Measurements from ENCODE around the gene KRT71.

Gene KRT71

DNA sequence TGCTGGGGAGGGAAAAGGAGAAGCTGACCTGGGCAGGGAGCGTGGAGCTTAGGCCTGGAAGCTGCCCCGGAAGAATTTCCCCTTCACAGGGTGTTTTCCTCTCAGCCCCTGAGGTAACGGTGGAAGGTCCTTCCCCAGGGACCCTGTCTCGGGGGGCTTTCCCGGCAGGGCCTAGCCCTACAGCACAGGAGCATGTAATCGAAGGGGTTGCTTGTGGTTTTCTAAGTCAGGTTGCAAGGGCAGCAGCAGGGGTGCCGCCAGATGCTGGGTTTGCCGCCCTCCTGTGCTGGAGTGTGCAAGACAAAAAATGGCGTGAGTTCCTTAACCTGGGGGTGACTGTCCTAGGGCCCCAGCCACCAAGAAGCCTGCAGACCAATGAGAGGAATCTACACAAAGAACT, 22.3 kb upstream of the KRT71 start:
- DNase-seq (ENCODE audit: low spot score): no peak

DNA sequence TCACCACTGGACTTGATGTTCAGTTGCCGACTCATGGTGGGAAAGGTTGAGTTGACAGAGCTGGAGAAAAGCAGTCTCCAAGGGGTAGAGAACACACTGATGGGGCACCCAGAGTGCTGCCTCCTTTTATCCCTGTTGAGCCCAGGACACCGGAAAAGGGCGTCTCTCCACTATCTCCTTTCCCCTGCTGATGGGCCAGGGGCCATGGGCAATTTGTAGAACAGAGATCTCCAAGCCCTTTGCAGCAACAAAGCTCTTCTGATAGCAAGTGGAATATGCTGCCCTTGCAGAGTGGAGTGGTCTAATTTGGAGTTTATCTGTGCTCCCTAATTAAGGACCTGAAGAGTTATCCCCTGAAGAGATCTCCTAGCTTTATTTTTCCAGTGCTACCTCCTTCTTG, 20.8 kb upstream of the KRT71 start, which contains the start of gene KRT74:
TSS of gene KRT74 (minus strand) at position 101 of the 400 bp plus-strand sequence. CDS start at position 35, 66 bp downstream.
- DNase-seq (ENCODE audit: low spot score): no peak

DNA sequence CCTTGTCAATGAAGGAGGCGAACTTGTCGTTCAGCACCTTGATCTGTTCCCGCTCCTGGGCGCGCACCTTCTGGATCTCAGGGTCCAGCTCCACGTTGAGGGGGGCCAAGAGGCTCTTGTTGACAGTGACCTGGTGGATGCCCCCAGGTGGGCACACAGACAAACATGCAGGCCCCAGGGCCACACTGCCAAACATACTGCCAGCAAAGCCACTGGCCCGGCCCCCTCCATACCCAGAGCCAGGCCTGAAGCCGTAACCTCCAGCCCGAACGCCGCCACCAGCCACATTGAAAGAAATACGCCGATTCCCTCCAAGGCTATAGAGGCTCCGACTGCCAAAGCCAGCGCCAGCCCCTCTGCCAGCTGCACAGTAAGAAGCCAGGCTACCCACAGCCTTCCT, 20.4 kb upstream of the KRT71 start:
- no peak for DNase-seq (ENCODE audit: low spot score)

DNA sequence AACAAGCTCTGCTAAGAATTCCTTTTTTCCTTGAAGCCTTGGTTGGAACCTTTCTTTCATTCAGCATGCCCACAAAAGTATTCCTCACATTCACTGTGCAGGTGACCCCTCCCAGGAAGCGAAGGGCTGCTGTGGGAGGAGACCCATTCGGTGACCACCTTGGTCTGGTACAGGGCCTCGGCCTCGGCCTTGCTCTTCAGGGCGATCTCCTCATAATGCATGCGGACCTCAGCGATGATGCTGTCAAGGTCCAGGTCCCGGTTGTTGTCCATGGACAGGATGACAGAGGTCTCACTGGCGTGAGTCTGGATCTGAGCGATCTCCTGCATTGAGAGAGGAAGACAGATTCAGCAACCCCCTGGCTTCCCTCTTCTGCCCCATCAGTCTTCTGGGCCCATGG, 17.6 kb upstream of the KRT71 start:
- no peak for DNase-seq (ENCODE audit: low spot score)

- DNase-seq (ENCODE audit: low spot score): no peak
Measured at GRCh38 chr12:52568111-52568510, 15.2 kb upstream of the KRT71 start.

- DNase-seq (ENCODE audit: low spot score): no peak
Measured at GRCh38 chr12:52566847-52567291, 13.9 kb upstream of the KRT71 start.

- no peak for DNase-seq (ENCODE audit: low spot score)
Measured at GRCh38 chr12:52564582-52564981, 11.6 kb upstream of the KRT71 start.

DNA sequence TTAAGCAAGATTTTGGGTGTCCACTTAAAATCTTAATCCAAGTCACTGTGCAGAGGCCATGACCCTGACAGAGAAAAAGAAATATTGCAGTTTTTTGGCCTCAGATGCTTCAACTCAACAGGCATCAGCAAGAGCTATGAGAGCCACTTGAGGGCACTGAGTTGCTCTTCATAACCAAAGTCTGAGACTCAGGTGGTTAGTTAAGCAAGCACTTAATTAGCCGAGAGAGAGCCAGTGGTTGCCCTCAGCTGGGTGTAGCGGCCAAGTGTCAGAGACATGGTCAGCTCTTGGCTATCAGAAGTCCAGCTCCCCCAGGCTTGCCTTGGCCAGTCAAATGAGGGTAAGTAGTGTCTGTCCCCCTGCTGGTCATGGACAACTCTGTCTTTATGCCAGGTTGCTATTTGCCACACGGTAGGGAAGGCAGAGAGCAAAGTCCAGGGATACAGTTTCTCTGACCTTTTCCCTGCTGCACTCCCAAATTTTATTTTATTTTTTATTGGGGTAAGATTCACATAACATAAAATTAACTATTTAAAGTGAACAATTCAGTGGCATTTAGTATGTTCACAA, 9.0 kb upstream of the KRT71 start:
- DNase-seq (ENCODE audit: low spot score): peak; percentile 48

DNA sequence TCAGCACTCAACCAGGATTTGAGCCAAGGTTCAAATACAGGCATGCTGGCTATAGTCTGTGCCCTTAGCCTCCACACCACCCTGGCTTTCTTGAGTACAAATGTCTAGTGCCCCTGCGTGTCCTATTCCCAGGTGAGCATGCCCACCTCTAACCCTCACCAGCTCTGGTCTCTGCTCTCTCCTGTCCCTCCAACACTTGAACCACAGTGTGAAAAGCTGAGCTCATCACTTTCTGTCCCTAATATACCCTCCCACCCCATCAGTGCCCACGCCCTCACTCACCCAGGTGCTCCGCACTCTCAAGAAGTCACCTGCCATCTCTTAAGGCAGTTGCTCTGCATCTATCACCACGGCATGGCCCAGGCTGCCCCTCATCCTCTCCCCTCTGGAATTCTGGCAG, 7.0 kb upstream of the KRT71 start:
- no peak for DNase-seq (ENCODE audit: low spot score)

GRCh38 chr12:52558781-52559445, 6.0 kb upstream of the KRT71 start:
- DNase-seq (ENCODE audit: low spot score): no peak

DNA sequence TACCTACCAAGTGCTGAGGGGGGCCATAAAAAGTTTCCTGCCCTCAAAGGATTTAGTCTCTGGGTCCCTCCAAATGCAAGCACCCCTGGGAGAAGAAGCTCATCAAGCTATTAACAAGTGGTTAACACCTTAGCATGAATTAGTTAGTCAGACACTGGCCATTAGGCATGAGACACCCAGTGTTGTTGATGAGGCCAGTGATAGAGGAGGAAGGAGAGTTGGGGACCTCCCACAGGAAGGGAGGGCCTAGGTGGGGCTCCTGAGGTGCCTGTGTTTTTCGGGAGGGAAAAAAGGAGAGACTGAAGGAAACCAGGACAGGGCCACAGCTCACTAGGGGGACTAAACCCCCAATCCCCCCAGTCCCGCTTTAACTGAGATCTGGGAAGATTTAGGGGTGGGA, 4.5 kb upstream of the KRT71 start:
- DNase-seq (ENCODE audit: low spot score): no peak

DNA sequence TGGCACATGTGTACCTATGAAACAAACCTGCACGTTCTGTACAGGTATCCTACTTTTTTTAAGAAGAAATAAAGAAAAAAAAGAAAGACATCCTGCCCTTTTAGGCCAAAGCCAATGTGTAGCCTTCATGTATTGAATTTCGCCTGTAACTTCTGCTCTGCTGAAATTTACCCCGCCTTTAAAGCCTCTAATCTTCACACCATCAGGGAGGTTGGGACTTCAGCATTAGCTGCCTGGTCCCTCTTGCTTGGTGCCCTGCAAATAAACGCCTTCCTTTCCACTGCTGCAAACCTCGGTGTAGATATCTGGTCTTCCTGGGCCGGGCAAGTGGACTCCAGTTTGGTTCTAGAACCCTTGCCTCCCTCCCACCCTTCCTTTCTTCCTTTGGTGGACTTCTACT, 2.6 kb upstream of the KRT71 start:
- no peak for DNase-seq (ENCODE audit: low spot score)

DNA sequence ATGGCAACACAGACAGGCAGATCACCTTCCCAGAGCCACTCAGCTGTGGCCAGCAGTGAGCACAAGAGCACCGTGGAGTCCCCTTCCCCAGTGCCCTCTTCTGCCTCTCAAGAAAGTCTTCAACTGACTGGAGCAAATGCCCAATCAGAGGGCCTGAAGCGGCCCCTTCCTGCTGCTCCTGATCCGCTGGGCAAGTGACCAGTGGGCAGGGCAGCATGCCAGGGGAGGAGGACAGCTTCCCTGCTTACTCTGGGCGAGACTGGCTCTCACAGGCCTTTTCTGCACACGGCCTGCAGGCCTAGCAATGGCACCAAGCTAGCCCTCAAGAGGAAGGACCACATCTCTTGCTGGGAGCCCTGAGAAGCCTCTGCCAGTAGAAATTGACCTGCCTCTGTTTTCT, 890 bp downstream of the KRT71 start:
- DNase-seq (ENCODE audit: low spot score): no peak

- no peak for DNase-seq (ENCODE audit: low spot score)
Measured at GRCh38 chr12:52551216-52551865, 1.6 kb downstream of the KRT71 start.

DNA sequence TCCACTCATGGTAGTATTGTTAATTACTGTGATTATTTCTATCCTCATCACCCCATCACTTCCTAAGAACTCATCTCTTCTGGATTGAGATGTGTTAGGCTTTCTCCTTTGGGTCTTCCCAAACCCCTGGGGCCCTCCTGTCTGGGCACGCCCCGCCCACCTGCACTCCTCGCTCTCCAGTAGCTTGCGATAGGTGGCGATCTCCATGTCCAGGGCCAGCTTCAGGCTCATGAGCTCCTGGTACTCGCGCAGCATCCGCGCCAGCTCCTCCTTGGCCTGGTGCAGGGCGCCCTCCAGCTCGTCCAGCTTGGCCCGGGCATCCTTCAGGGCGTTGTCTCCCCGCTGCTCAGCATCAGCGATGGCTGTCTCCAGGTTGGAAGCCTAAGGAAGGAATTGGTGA, 6.8 kb downstream of the KRT71 start:
- no peak for DNase-seq (ENCODE audit: low spot score)

GRCh38 chr12:52543985-52544883, 8.7 kb downstream of the KRT71 start:
- DNase-seq (ENCODE audit: low spot score): no peak

- no peak for DNase-seq (ENCODE audit: low spot score)
Measured at GRCh38 chr12:52542785-52543318, 10.1 kb downstream of the KRT71 start.

GRCh38 chr12:52542157-52542556, 10.8 kb downstream of the KRT71 start:
- no peak for DNase-seq (ENCODE audit: low spot score)

GRCh38 chr12:52541709-52542108, 11.2 kb downstream of the KRT71 start:
- no peak for DNase-seq (ENCODE audit: low spot score)

- no peak for DNase-seq (ENCODE audit: low spot score)
Measured at GRCh38 chr12:52540531-52540930, 12.4 kb downstream of the KRT71 start.

GRCh38 chr12:52539821-52540173, 13.1 kb downstream of the KRT71 start:
- DNase-seq (ENCODE audit: low spot score): no peak

DNA sequence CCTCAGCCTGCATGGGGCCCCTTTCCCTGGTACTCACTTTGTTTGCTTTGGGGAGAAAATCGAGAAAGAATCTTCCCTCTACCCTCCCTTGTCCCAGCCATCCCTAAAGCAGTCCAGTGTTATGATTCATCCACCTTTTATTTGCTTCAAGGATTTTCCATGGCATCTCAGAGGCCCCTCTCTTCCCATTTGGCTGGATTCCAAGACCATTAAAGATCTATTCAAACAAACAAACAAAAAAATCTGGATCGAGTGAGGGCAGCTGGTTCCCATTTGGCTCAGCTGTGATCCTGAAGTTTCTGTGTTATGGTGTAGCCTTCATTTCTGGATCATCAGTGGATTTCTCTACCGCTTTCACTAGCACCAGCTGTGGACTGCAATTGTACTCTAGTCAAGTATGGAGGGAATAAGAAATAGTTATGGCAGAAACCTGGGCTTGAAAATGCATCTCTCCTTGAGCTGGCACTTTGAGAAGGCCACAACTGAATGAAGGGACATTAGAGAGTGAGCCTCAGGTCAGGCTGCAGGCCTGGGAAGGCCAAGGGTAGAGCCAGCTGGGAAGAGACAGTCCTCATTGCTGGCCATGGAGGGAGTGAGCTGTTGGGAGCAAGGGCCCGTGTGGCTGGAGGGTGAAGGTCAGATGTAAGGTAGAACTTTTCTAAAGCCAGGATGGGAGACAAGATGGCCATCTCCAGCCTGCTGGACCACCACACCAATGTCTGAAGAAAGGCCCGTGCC, 13.7 kb downstream of the KRT71 start:
- peak; percentile 92 for DNase-seq (ENCODE audit: low spot score)

All from LoVo (cell line).